HG02870 (cell line): ENCODE results near the gene TNKS1BP1.

ENCODE experiments used
- ATAC-seq: cut with Tn5 transposase; IDR thresholded peaks from one replicate; pipeline ENCODE4 v1.9.1; 2021; ENCODE audit warnings: mild to moderate bottlenecking, moderate library complexity; ENCODE audit not compliant: unreplicated experiment

TNKS1BP1 gene

GRCh38 chr11:57332694-57333440, 8.1 kb upstream of the TNKS1BP1 start:
- no peak for ATAC-seq

- no peak for ATAC-seq
These were observed 7.0 kb upstream of the TNKS1BP1 start for GRCh38 chr11:57331720-57332119.

GRCh38 chr11:57330029-57330428, 5.3 kb upstream of the TNKS1BP1 start:
- no peak for ATAC-seq

- no peak for ATAC-seq
These were observed 3.0 kb upstream of the TNKS1BP1 start for GRCh38 chr11:57327721-57328120.

GRCh38 chr11:57325735-57326048, 940 bp upstream of the TNKS1BP1 start:
- peak; percentile 2 for ATAC-seq

GRCh38 chr11:57324154-57324885, 432 bp downstream of the TNKS1BP1 start:
- ATAC-seq = no peak

- no peak for ATAC-seq
These were observed 948 bp downstream of the TNKS1BP1 start for GRCh38 chr11:57323855-57324153.

GRCh38 chr11:57323167-57323854, 1.4 kb downstream of the TNKS1BP1 start:
- ATAC-seq = no peak

- no peak for ATAC-seq
These were observed 2.2 kb downstream of the TNKS1BP1 start for GRCh38 chr11:57322256-57323166.

- ATAC-seq = no peak
These were observed 3.1 kb downstream of the TNKS1BP1 start for GRCh38 chr11:57321388-57322255.

GRCh38 chr11:57320719-57321387, 3.9 kb downstream of the TNKS1BP1 start:
- no peak for ATAC-seq

- ATAC-seq = no peak
These were observed 4.6 kb downstream of the TNKS1BP1 start for GRCh38 chr11:57320067-57320718.

- ATAC-seq = no peak
These were observed 6.6 kb downstream of the TNKS1BP1 start for GRCh38 chr11:57318178-57318577.

GRCh38 chr11:57316017-57316416, 8.7 kb downstream of the TNKS1BP1 start:
- ATAC-seq = no peak

GRCh38 chr11:57315491-57315890, 9.3 kb downstream of the TNKS1BP1 start:
- ATAC-seq = no peak

GRCh38 chr11:57314221-57314973, 10.4 kb downstream of the TNKS1BP1 start:
- ATAC-seq = no peak

- no peak for ATAC-seq
These were observed 11.0 kb downstream of the TNKS1BP1 start for GRCh38 chr11:57313788-57314135.

GRCh38 chr11:57313071-57313787, 11.5 kb downstream of the TNKS1BP1 start:
- no peak for ATAC-seq
